ENCODE data around the gene DEPDC1B. TPM values are rescaled to one million over a fixed set of nuclear protein-coding genes. Genes with fewer than 3 reads are reported as not detected.
"Not testable (repeated sequence)": the region's sequence is repeated elsewhere in the genome, so short reads cannot be mapped to it uniquely, and the experiment has no call there.

DEPDC1B gene, protein sequence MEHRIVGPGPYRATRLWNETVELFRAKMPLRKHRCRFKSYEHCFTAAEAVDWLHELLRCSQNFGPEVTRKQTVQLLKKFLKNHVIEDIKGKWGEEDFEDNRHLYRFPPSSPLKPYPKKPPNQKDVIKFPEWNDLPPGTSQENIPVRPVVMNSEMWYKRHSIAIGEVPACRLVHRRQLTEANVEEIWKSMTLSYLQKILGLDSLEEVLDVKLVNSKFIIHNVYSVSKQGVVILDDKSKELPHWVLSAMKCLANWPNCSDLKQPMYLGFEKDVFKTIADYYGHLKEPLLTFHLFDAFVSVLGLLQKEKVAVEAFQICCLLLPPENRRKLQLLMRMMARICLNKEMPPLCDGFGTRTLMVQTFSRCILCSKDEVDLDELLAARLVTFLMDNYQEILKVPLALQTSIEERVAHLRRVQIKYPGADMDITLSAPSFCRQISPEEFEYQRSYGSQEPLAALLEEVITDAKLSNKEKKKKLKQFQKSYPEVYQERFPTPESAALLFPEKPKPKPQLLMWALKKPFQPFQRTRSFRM
- 19.9 and 26.3 TPM in 2 replicates for total RNA-seq (2014; rRNA removed; shearing (Covaris generic); ENCODE audit: low replicate concordance)

DNA sequence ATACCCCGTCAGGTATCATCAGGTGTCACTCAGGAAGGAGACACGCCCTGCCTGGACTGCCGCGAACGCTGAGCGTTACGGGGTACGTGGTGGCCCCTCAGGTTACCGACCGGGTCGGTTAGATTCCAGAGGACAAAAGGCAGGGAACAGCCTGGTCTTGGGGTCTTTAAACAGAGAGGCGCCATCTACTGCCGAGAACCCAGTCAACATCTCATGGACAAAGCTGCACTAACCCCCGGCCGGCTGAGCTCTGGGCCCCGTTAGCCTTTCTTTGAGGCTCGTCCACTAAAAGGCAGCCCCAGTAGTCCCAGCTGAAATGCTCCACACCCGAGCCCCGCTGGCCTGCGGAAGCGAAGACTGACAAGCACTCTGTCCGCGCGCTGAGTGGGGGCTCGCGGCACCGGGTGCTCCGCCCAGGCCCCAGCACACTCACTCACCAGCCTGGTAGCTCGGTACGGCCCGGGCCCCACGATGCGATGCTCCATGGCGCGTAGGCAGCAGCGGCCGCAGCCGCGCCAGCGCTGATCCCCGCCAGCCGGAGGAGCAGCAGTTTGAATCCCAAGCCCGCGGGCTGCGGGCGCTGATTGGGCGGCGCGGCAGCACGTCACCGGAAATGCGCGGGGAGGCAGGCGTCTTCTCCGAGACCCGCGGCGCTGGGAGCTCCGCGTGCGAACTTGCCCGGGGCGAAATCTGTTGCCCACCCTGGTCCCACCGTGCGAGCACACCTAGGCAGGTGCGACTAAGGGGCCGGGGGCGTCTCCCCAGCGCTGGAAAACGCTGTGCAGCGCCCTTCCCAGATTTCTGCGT, at the start of gene DEPDC1B:
Gene DEPDC1B, minus strand, starts transcription at position 558 of the 807 bp plus-strand sequence. Its CDS starts 73 bp downstream, at position 485.
- no peaks in the 10 kb centered on the region for H3K27me3 ChIP-seq
- no peaks in the 10 kb centered on the region for H3K36me3 ChIP-seq
- DNase-seq, result peak; percentile 92
- H3K9me3 ChIP-seq, result no peaks in the 10 kb centered on the region
- peak within 1 kb of the TSS; percentile 73 for H3K4me3 ChIP-seq

DNA sequence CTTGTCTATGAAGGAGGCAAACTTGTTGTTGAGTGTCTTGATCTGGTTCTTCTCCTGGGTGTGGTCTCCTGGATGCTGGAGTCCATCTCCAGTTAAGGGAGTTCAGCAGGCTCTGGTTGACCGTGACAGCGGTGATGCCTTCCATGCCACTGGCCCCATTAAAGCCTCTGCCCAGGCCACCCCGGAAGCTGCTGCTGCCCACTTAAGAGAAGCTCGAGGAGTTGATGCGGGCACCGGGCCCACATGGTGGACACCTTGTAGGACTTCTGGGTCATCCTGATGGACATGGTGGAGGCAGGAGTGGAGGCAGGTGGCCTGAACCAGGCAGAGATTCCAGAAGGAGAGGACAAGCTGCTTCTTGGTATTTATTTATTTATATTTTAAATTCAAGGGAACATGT, 44.7 kb upstream of the DEPDC1B start:
- Histone ChIP-seq H3K36me3 (no peaks in the 10 kb centered on the region), H3K9me3 (no peaks in the 10 kb centered on the region), H3K27me3 (no peaks in the 10 kb centered on the region), H3K4me3 (no peak overlapping the region)
- DNase-seq, result no peak

DNA sequence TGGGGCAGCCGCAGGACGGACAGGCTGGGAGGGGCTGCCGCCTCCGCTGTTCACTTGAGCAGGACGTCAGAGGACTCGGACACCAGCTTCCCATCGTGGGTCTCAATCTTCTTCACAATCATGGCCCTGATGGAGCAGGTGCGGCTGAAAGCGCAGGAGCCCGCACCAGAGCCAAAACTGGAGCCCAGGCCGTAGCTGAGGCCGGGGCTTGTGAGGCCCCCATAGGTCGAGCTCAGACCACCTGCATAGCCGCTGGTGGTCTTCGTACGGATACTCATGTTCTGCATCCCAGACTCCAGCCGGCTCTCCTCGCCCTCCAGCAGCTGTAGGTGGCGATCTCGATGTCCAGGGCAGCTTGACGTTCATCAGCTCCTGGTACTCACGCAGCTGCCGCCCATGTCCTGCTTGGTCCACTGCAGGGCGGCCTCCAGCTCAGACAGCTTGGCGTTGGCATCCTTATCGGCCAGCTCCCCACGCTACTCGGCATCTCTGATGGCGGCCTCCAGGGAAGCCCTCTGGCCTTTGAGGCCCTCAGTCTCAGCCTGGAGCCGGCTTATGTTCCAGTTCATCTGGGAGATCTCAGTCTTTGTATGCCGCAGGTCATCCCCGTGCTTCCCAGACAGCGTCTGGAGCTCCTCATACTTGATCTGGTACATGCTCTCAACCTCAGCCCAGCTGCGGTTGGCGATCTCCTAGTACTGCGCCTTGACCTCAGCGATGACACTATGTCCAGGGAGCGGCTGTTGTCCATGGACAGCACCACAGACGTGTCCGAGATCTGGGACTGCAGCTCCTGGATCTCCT, 43.7 kb upstream of the DEPDC1B start:
- Histone ChIP-seq H3K27me3 (no peaks in the 10 kb centered on the region), H3K4me3 (no peak overlapping the region), H3K9me3 (no peaks in the 10 kb centered on the region), H3K36me3 (no peaks in the 10 kb centered on the region)
- no peak for DNase-seq

DNA sequence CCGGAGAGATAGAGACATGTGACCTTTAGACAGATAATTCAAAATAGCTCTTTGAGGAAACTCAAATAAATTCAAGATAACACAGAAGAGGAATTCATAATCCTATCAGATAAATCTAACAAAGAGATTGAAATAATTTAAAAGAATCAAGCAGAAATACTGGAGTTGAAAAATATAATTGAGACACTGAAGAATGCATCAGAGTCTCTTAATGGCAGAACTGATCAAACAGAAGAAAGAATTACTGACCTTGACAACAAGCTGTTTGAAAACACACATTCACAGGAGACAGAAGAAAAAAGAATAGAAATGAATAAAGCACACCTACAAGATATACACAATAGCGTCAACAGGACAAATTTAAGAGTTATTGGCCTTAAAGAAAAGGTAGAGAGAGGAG, 40.4 kb upstream of the DEPDC1B start:
- no peaks in the 10 kb centered on the region for H3K9me3 ChIP-seq
- no peak for DNase-seq
- H3K36me3 ChIP-seq, result no peaks in the 10 kb centered on the region
- no peaks in the 10 kb centered on the region for H3K27me3 ChIP-seq
- no peak overlapping the region for H3K4me3 ChIP-seq

DNA sequence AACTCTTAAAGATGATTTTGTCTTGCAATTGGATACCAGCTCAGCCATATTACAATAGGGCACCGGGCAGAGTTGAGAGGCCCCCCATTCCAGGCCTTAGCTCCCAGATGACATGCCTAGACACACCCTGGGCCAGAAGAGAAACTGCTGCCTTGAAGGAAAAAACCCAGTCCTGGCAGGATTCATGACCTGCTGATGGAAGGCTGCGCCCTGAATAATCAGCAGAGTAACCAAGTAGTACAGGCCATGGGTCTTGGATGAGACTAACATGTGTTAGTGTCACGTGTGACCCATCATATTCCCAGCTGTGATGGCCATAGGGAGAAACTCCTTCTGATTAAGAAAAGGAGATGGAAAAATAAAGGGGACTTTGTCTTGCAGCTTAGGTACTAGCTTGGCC, 39.0 kb upstream of the DEPDC1B start:
- H3K4me3 ChIP-seq, result no peak overlapping the region
- H3K36me3 ChIP-seq, result no peaks in the 10 kb centered on the region
- no peaks in the 10 kb centered on the region for H3K9me3 ChIP-seq
- no peak for DNase-seq
- no peaks in the 10 kb centered on the region for H3K27me3 ChIP-seq

DNA sequence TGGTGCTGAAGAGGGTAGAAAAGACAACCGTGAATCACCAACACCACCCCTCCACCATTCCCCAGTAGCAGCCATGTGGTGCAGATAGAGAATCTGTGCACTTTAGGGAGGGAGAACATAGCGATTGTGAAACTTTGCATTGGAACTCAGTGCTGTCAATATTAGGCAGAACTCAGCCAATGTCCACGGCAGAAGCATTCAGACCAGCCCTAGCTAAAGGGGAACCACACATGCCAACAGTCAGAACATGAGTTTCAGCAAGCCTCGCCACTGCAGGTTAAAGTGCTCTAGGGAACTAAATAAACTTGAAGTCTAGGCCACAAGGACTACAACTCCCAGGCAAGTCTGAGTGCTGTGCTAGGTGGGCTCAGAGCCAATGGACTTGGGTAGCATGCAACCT, 38.5 kb upstream of the DEPDC1B start:
- Histone ChIP-seq H3K36me3 (no peaks in the 10 kb centered on the region), H3K27me3 (no peaks in the 10 kb centered on the region)
- no peak for DNase-seq

DNA sequence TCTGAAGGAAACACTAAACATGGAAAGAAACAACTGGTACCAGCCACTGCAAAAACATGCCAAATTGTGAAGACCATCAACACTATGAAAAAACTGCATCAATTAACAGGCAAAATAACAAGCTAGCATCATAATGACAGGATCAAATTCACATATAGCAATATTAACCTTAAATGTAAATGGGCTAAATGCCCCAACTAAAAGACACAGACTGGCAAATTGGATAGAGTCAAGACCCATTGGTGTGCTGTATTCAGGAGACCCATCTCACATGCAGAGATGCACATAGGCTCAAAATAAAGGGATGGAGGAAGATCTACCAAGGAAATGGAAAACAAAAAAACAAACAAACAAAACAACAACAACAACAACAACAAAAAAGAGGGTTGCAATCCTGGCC, 30.9 kb upstream of the DEPDC1B start:
- not testable (repeated sequence) for DNase-seq, H3K36me3 ChIP-seq, H3K27me3 ChIP-seq, H3K4me3 ChIP-seq, H3K9me3 ChIP-seq

More for the DNA sequence above, 38.5 kb upstream of the DEPDC1B start:
- Histone ChIP-seq H3K4me3 (no peak overlapping the region), H3K9me3 (no peaks in the 10 kb centered on the region)

DNA sequence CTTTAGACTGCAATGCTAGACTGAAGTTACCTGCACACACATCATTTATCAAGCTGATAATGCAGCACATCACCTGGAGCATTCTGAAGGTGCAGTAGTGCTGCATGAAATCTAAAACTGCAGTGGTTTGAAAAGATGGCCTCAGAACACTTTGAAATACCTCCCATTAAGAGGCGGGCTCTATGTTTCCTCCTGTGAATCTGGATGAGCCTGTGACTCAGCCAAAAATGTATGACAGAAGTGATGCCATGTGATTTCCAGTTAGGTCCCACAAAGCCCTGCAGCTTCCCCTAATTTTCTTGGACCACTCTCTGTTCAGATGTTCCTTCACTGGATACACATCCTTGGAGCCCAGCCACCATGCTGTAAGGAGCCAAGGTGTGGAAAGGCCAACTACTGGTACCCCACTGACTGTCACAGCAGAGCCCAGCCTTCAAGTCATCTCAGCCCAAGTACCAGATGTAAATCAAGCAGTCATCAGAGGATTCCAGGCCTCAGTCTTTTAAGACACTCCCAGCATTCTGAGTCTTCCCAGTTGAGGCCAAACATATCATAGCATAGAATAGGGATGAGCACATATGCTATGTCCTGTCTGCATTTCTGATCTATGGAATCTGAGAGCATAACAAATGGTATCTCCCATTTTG, 27.2 kb upstream of the DEPDC1B start:
- Histone ChIP-seq H3K9me3 (no peaks in the 10 kb centered on the region), H3K27me3 (no peaks in the 10 kb centered on the region), H3K36me3 (no peaks in the 10 kb centered on the region), H3K4me3 (no peak overlapping the region)
- DNase-seq, result no peak

DNA sequence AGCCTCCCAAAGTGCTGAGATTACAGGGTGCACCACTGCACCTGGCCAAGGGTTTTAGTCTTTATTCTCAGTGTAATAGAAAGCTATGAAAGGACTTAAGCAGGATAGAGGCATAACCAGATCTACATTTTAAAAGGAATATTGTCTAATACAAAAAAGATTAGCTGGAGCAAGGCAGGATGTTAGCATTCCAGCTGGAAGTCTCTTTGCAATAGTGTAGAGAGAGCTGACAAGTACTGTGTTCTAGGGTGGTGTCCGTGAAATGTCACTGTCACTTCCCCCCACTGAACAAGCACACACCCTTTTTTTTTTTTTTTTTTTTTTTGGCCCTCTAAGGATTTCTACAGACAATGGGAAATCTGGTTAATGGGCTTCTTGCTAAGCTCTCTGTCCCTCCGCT, 24.2 kb upstream of the DEPDC1B start:
- DNase-seq, result no peak

DNA sequence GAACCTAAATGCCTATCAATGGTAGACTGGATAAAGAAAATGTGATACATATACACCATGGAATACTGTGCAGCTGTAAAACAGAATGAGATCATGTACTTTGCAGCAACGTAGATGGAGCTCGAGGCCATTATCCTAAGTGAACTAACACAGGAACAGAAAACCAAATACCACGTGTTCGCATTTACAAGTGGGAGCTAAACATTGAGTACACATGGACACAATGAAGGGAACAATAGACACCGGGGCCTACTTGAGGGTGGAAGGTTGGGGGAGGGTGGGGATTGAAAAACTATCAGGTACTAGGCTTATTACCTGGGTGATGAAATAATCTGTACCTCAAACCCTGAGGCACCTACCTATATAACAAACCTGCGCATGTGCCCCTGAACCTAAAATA, 22.4 kb upstream of the DEPDC1B start:
- DNase-seq, result no peak
- Histone ChIP-seq H3K36me3 (no peaks in the 10 kb centered on the region), H3K27me3 (no peaks in the 10 kb centered on the region), H3K9me3 (no peaks in the 10 kb centered on the region), H3K4me3 (no peak overlapping the region)

More for the DNA sequence above, 24.2 kb upstream of the DEPDC1B start:
- no peaks in the 10 kb centered on the region for H3K9me3 ChIP-seq
- no peak overlapping the region for H3K4me3 ChIP-seq
- H3K27me3 ChIP-seq, result no peaks in the 10 kb centered on the region
- H3K36me3 ChIP-seq, result no peaks in the 10 kb centered on the region

DNA sequence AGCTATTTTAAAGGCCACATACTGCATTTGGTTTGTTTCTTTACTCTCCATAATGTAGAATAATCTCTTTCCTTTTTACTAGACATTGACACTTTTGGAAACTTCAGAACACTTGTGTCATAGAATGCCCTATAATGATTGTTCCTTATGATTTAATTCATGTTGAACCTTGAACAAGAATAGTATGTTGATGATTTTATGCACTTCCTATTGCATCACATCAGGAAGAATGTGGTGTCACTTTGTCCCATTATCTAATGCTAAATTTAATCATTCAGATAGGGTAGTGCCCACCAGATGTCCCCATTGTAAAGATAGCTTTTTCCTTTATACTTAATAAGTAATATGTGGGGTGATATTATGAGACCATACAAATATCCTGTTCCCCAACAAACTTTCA, 19.4 kb upstream of the DEPDC1B start:
- H3K27me3 ChIP-seq, result no peaks in the 10 kb centered on the region

DNA sequence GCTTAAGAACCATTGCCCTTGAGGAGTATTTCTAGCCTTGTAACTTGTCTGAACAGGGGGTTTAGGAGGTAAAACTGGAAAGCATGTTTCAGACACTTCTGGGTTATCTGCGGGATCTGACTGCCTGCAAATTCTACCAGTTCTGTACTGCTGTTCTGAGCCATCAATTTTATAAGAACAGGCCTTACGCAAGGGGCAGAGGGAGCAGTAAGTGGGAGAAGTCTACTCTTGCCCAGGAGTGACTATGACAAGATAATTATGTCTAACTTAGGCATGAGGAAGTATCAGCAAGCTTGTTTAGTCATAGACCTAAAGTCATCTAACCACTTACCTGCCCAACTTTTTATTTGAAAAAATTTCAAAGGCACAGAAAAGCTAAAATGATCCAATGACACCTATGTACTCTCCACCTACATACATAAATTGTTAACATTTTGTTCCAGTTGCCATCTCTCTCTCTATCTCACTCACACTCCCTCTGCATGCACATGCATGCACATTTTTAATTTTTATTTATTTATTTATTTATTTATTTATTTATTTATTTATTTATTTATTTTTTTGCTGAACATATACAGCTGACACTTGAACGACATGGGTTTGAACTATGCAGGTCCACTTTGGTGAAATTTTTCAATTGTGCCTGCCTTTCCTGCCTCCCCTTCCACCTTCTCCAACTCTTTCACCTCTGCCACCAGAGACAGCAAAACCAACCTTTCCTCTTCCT, 18.4 kb upstream of the DEPDC1B start:
- Histone ChIP-seq H3K36me3 (no peaks in the 10 kb centered on the region), H3K4me3 (no peak overlapping the region), H3K27me3 (no peaks in the 10 kb centered on the region), H3K9me3 (no peaks in the 10 kb centered on the region)
- DNase-seq, result no peak

More for the DNA sequence above, 19.4 kb upstream of the DEPDC1B start:
- no peak for DNase-seq
- Histone ChIP-seq H3K36me3 (no peaks in the 10 kb centered on the region), H3K9me3 (no peaks in the 10 kb centered on the region), H3K4me3 (no peak overlapping the region)

DNA sequence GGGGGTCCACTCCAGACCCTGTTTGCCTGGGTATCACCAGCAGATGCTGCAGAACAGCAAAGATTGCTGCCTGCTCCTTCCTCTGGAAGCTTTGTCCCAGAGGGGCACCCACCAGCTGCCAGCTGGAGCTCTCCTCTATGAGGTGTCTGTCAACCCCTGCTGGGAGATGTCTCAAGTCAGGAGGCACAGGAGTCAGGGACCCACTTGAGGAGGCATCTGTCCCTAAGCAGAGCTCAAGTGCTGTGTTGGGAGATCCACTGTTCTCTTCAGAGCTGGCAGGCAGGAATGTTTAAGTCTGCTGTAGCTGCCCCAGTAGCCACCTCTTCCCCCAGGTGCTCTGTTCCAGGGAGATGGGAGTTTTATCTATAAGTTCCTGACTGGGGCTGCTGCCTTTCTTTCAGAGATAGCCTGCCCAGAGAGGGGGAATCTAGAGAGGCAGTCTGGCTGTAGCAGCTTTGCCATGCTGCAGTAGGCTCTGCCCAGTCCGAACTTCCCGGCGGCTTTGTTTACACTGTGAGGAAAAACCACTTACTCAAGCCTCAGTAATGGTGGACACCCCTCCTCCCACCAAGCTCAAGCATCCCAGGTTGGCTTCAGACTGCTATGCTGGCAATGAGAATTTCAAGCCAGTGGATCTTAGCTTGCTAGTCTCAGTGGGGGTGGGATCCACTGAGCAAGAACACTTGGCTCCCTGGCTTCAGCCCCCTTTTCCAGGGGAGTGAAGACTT, 15.4 kb upstream of the DEPDC1B start:
- H3K36me3 ChIP-seq, DNase-seq, H3K27me3 ChIP-seq, H3K4me3 ChIP-seq, H3K9me3 ChIP-seq: not testable (repeated sequence)

DNA sequence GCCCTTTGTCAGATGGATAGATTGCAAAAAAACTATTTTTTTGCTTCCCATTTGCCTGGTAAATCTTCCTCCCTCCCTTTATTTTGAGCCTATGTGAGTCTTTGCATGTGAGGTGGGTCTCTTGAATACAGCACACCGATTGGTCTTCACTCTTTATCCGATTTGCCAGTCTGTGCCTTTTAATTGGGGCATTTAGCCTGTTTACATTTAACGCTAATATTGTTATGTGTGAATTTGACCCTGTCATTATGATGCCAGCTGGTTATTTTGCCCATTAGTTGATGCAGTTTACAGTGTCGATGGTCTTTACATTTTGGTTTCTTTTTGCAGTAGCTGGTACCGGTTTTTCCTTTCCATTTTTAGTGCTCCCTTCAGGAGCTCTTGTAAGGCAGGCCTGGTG, 13.0 kb upstream of the DEPDC1B start:
- no peak overlapping the region for H3K4me3 ChIP-seq
- no peaks in the 10 kb centered on the region for H3K36me3 ChIP-seq
- no peak for DNase-seq
- no peaks in the 10 kb centered on the region for H3K27me3 ChIP-seq
- no peaks in the 10 kb centered on the region for H3K9me3 ChIP-seq

DNA sequence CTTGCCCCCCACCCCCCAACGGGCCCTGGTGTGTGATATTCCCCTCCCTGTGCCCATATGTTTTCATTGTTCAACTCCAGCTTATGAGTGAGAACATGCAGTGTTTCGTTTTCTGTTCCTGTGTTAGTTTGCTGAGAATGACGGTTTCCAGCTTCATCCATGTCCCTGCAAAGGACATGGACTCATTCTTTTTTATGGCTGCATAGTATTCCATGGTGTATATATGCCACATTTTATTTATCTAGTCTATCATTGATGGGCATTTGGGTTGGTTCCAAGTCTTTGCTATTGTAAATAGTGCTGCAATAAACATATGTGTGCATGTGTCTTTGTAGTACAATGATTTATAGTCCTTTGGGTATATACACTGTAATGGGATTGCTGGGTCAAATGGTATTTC, 11.9 kb upstream of the DEPDC1B start:
- not testable (repeated sequence) for DNase-seq, H3K36me3 ChIP-seq, H3K4me3 ChIP-seq, H3K27me3 ChIP-seq, H3K9me3 ChIP-seq
